Muscle layer of duodenum (tissue), 2 donors: Measurements from ENCODE around the gene FAM174C.

ENCODE experiments used
- H3K27ac ChIP-seq: one replicate; pipeline ENCODE4 v1.7.0; 2013; ENCODE audit warnings: mild to moderate bottlenecking, low read length
- H3K27me3 ChIP-seq: one replicate; pipeline ENCODE4 v1.7.0; 2013; ENCODE audit warnings: low read depth, mild to moderate bottlenecking, control low read depth, low read length
- H3K36me3 ChIP-seq, 2 donors: one replicate each; pipeline ENCODE4 v1.7.0; 2013; ENCODE audit warnings: low read length in 2 of 2, control low read depth in 1 of 2, mild to moderate bottlenecking in 1 of 2; ENCODE audit not compliant: insufficient read depth in 2 of 2, control insufficient read depth in 1 of 2
- H3K4me1 ChIP-seq, 2 donors: one replicate each; pipeline ENCODE4 v1.7.0; 2013; ENCODE audit warnings: low read length in 2 of 2, mild to moderate bottlenecking in 2 of 2, control low read depth in 1 of 2, moderate library complexity in 1 of 2; ENCODE audit not compliant: insufficient read depth in 2 of 2, control insufficient read depth in 1 of 2
- H3K4me3 ChIP-seq, 2 donors: one replicate each; pipeline ENCODE4 v1.7.0; 2013; ENCODE audit warnings: low read length in 2 of 2, low read depth in 1 of 2, mild to moderate bottlenecking in 1 of 2
- H3K9me3 ChIP-seq, 2 donors: one replicate each; pipeline ENCODE4 v1.7.0; 2013; ENCODE audit warnings: low read length in 2 of 2, control low read depth in 1 of 2, mild to moderate bottlenecking in 1 of 2; ENCODE audit not compliant: control insufficient read depth in 1 of 2
- donor health status: healthy.

Gene FAM174C

GRCh38 chr19:1252821-1253513 is 22.4 kb upstream of the FAM174C start:
- peaks cover 28 to 51% of the 10 kb centered on the region in 2 donors for H3K36me3 ChIP-seq
- peak overlapping the region; percentile 93 for H3K27ac ChIP-seq
- H3K4me1 ChIP-seq: peaks cover 6 to 44% of the 10 kb centered on the region in 2 donors
- H3K4me3 ChIP-seq: peak overlapping the region; percentile 53 to 93
- H3K9me3 ChIP-seq: no peaks in the 10 kb centered on the region
- no peaks in the 10 kb centered on the region for H3K27me3 ChIP-seq

DNA sequence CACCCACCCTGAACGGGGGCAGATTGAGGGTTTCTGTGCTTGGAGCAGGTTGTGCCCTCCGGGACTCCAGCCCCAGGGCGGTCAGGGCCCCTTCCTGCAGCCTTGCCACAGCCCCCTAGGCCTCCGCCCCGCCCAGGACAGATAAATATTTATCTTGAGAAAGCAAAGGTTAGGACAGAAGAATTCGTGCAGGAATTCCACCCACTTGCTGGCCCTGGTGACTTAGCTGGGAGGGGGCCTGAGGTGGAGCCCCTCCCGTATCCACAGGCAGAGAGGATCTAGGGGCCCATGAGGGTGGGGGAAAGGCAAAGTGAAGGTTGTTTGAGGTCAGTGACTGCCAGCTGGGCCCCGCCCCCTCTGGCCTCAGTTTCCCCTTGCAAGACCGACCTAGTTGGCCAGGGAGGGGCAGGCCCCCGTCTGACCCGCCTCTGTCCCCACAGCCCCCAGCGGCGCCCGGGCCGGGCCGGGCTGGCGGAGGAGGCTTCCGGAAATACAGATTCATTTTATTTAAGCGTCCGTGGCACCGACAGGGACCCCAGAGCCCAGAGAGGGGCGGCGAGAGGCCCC is 21.7 kb upstream of the FAM174C start:
- Histone ChIP-seq H3K27me3 (no peaks in the 10 kb centered on the region), H3K27ac (peak overlapping the region; percentile 93), H3K9me3 (no peaks in the 10 kb centered on the region), H3K36me3 (peaks cover 28 to 52% of the 10 kb centered on the region in 2 donors), H3K4me3 (peak overlapping the region; percentile 53 to 93), H3K4me1 (peaks cover 10 to 49% of the 10 kb centered on the region in 2 donors)

- Histone ChIP-seq H3K27ac (peak overlapping the region; percentile 93), H3K36me3 (peaks cover 28 to 52% of the 10 kb centered on the region in 2 donors), H3K27me3 (no peaks in the 10 kb centered on the region), H3K4me1 (peaks cover 10 to 49% of the 10 kb centered on the region in 2 donors), H3K4me3 (peak overlapping the region in 1 of 2 donors; percentile 93), H3K9me3 (no peaks in the 10 kb centered on the region)
Measured at GRCh38 chr19:1254081-1254527, 21.2 kb upstream of the FAM174C start.

- H3K27ac ChIP-seq: peak overlapping the region; percentile 88
- peaks cover 28 to 52% of the 10 kb centered on the region in 2 donors for H3K36me3 ChIP-seq
- peaks cover 12 to 51% of the 10 kb centered on the region in 2 donors for H3K4me1 ChIP-seq
- peak overlapping the region; percentile 16 to 93 for H3K4me3 ChIP-seq
- no peaks in the 10 kb centered on the region for H3K27me3 ChIP-seq
- H3K9me3 ChIP-seq: no peaks in the 10 kb centered on the region
Measured at GRCh38 chr19:1254530-1255185, 20.7 kb upstream of the FAM174C start.

DNA sequence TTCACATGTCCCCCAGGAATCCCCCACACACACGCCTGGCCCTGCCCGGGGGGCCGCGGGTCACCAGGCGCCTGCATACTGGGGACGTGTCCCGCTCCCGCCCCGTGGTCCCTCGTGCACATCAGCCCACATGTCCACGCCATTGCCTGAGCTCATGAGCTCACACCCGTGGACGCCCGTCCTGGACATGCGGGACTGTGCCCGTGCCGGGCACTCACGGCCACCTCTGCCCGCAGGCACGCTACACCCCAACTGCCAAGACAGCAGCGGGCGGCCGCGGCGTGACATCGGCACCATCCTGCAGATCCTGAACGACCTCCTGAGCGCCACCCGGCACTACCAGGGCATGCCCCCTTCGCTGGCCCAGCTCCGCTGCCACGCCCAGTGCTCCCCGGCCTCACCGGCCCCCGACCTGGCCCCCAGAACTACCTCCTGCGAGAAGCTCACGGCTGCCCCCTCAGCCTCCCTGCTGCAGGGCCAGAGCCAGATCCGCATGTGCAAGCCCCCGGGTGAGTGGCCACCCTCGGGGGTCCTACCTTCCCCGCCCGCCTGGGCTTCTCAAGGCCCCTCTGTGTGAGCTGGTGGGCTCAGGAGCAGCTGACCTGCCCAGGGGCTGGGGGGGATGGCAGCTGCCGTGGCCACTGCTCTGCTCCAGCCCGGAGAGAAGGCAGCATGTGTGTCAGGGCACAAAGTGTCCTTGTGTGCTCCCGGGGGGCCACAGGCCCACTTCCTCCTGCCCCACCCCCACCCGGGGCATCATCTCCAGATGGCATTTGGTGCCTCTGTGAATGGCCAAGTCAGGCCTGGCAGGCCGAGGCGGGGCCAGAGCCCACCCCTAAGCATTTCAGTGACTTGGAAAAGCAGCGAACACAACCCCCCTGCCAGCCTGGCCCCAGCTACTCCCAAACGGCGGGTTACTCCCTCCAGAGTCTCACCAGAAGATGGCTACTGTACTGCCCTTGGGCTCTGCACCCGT is 19.9 kb upstream of the FAM174C start:
- Histone ChIP-seq H3K27me3 (no peaks in the 10 kb centered on the region), H3K9me3 (no peaks in the 10 kb centered on the region), H3K4me3 (peak overlapping the region in 1 of 2 donors; percentile 32), H3K27ac (peak overlapping the region; percentile 88), H3K36me3 (peaks cover 28 to 52% of the 10 kb centered on the region in 2 donors), H3K4me1 (peaks cover 16 to 59% of the 10 kb centered on the region in 2 donors)

DNA sequence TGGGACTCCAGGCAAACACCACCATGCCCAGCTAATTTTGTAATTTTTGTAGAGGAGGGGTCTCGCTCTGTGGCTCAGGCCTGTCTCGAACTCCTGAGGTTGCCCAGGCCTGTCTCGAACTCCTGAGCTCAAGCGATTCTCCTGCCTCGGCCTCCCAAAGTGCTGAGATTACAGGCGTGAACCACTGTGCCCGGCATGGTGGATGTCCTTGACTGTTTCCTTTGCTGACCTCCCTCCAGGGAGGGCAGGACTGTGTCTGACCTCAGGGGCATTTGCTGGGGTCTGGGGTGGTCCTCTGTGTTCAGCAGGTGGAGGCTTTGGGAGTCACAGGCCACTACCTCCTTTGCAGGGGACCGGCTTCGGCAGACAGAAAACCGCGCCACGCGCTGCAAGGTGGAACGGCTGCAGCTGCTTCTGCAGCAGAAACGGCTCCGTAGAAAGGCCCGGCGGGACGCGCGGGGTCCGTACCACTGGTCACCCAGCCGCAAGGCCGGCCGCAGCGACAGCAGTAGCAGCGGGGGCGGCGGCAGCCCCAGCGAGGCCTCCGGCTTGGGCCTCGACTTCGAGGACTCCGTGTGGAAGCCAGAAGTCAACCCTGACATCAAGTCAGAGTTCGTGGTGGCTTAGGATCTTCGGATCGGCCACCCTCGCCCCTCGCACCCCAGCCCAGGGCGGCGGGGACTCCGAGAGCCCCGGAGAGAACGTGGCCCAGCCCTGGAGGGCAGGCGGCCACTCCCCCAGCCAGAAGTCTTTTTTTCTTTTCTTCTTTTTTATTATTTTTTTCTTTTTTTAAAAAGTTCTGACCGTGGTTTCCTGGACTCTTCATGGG is 18.5 kb upstream of the FAM174C start:
- peaks cover 21 to 65% of the 10 kb centered on the region in 2 donors for H3K4me1 ChIP-seq
- H3K27ac ChIP-seq: no peak overlapping the region
- no peak overlapping the region for H3K4me3 ChIP-seq
- no peaks in the 10 kb centered on the region for H3K27me3 ChIP-seq
- no peaks in the 10 kb centered on the region for H3K9me3 ChIP-seq
- peaks cover 24 to 41% of the 10 kb centered on the region in 2 donors for H3K36me3 ChIP-seq

GRCh38 chr19:1257475-1258162 is 17.7 kb upstream of the FAM174C start:
- Histone ChIP-seq H3K9me3 (no peaks in the 10 kb centered on the region), H3K27me3 (no peaks in the 10 kb centered on the region), H3K4me1 (peaks cover 23 to 73% of the 10 kb centered on the region in 2 donors), H3K4me3 (no peak overlapping the region), H3K27ac (peak overlapping the region; percentile 39), H3K36me3 (peaks cover 23 to 41% of the 10 kb centered on the region in 2 donors)

- Histone ChIP-seq H3K36me3 (peaks cover 23 to 41% of the 10 kb centered on the region in 2 donors), H3K27me3 (no peaks in the 10 kb centered on the region), H3K27ac (peak overlapping the region; percentile 39), H3K9me3 (no peaks in the 10 kb centered on the region), H3K4me1 (peaks cover 23 to 74% of the 10 kb centered on the region in 2 donors), H3K4me3 (no peak overlapping the region)
Measured at GRCh38 chr19:1258163-1258492, 17.2 kb upstream of the FAM174C start.

- no peaks in the 10 kb centered on the region for H3K9me3 ChIP-seq
- peak overlapping the region; percentile 21 to 39 for H3K4me3 ChIP-seq
- H3K36me3 ChIP-seq: peaks cover 23 to 37% of the 10 kb centered on the region in 2 donors
- no peaks in the 10 kb centered on the region for H3K27me3 ChIP-seq
- H3K4me1 ChIP-seq: peaks cover 23 to 72% of the 10 kb centered on the region in 2 donors
- H3K27ac ChIP-seq: peak overlapping the region; percentile 86
Measured at GRCh38 chr19:1258707-1259205, 16.6 kb upstream of the FAM174C start.
